HG02938 (cell line): ENCODE data around the gene SNN.

Source experiments
- ATAC-seq: cut with Tn5 transposase; IDR thresholded peaks from one replicate; pipeline ENCODE4 v1.9.1; 2021; ENCODE audit warnings: mild to moderate bottlenecking, moderate library complexity; ENCODE audit not compliant: unreplicated experiment

SNN gene

GRCh38 chr16:11634312-11634711 lies 33.9 kb upstream of the SNN start:
- ATAC-seq, result no peak

GRCh38 chr16:11635113-11635652 lies 33.1 kb upstream of the SNN start:
- ATAC-seq, result no peak

- no peak for ATAC-seq
These were observed 32.5 kb upstream of the SNN start for GRCh38 chr16:11635679-11636171.

DNA sequence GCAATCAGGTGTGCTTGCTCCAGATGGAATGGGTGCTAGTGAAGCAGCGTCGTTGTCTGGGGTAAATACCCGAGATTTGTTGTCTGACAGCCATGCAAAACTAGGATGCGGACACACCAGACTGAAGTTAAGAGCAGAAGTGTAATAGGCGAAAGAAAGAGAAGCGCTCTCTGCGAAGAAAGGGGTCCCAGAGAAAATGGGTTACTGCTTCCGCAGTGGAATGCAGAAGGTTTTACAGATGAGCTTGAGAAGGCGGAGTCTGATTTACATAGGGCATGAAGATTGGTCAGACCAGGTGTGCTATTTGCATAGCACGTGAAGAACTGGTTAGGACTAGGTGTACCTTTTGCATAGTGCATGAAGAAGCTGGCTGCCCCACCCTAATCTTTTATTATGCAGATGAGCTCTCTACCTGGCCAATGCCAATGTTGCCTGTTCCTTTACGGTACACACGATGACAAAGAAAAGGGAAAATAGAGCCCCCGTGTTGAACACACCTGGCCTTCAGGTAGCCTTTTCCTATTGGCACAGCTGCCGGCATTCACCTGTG lies 32.0 kb upstream of the SNN start:
- ATAC-seq, result no peak

DNA sequence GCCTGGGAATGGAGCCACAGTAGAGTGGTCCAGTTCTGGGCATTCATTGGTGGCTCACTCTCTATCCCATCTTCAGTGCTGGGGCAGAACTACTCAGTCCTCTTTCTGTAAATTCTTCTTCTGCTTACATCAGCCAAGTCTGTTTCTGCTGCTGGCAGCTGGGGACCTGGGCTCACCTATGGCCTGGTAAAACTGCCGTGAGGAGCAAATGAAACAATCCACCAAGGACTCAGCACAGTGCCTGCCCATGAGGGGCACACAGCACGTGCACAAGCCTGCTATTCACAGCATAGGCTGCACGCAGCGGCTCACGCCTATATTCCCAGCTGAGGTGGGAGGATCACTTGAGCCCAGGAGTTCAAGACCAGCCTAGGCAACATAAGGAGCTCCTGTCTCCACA lies 30.9 kb upstream of the SNN start:
- no peak for ATAC-seq

DNA sequence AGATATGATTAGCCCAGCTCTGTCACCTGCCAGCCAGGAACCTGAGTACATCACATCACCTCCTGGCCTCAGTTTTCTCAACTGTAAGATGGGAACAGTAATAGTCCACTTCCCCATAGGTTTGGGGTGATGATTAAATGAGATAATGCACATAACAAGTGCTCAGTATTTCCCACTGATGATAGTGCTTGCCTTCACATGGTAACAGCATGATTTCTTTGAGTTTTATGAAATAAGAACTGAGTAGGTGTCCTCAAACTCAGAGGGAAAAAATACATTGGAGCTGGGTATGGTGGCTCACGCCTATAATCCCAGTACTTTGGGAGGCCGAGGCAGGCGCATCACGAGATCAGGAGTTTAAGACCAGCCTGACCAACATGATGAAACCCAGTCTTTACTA lies 30.1 kb upstream of the SNN start:
- no peak for ATAC-seq

DNA sequence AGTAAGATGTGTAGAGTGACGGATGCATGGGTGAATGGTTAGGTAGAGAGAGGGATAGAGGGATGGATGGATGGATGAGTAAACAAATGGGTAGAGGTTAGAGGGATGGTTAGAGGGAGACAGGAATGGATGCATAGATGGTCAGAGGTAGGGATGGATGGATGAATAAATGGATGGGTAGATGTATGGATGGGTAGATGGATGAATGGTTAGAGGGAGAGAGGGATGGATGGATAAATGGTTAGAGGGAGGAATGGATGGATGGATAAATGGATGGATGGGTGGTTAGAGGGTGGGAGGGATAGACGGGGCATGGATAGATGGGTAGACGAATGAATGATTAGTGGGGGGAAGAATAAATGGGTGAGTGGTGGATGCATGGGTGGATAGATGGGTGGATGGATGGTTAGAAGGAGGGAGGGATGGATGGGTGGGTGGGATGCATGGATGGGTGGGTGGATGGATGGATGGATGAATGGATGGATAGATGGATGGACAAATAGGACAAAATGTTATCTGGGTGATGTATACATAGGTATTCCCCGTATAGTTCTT lies 29.2 kb upstream of the SNN start:
- no peak for ATAC-seq

DNA sequence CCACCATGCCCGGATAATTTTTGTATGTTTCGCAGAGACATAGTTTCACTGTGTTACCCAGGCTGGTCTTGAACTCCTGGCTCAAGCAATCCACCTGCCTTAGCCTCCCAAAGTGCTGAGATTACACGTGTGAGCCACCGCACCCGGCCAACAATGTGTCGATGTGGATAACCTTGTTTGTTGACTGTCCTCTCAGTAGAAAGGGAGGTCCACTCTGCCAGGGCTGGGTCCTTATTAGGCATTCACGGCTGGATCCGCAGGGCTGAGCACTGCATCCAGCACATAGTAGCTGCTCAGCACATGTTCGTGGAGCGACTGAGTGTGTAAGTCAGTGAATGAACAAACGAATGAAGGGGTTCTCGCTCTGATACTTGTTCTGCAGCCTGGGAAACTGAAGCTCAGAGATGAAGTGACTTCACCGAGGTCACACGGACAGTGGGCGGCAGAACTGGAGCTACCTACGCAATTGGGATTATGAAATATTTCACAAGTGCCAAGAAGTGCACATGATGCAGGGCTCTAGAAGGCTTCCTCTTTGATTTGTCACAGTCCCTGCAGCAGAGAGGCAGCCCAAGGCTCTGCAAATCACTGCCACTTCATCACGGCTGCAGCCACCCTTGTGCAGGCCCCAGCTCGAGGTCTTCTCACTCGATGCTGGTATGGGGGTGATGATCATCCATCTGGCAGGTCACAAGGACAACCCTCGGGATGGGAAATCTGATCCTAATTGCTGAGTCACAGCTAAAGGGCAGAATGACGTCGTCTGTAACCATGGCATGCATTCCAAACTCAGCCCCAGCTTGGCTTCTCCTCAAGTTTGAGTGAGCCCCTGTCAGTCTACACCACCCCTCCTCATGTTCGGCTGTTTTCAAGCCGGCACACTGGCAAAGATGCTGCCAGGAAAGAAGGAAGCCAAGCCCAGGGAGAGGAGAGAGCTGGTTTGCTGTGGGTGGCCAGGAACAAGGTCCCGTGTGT lies 28.0 kb upstream of the SNN start:
- ATAC-seq, result no peak

DNA sequence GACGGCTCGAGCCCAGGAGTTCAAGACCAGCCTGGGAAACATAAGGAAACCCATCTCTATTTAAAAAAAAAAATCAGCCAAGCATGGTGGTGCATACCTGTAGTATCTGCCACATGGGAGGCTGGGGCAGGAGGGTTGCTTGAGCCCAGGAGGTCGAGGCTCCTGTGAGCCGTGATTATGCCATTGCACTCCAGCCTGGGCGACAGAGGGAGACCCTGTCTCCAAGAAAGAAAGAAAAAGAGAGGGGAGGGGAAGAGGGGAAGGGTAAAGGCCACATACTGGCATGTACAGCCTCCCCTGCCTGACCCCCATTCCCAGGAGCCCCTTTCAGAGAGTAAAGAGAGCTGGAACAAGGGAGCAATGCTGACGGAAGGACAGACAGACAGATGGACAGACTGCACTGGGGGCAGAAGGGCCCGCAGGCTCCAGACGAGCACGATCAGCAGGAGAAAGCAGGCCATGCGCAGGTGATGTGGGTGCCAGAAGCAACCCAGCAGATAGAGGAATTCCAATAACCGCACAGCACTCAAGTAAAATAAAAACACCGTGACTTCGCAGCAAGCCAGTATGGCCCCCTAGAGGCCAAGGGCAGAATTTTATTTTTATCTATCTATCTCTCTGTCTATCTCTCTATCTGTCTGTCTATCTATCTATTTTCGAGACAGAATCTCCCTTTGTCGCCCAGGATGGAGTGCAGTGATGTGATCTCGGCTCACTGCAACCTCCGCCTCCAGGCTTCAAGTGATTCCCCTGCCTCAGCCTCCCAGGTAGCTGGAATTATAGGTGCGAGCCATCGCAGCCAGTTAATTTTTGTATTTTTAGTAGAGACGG lies 27.1 kb upstream of the SNN start:
- no peak for ATAC-seq

DNA sequence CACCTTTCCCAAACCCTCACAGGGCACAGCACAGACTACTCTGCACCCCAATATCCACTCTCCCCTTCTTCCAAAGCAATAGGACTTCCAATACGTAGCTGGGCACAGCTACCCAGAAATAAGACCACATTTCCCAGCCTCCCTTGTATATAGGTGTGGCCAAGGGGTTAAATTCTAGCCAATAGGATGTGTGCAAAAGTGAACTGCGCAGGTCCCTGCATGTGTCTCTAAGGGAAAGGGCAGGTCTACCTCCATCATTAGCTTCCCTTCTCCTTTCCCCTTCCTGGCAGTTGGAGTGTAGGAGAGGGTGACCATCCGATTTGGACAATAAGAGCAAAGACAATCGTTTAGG lies 25.5 kb upstream of the SNN start:
- ATAC-seq, result no peak

GRCh38 chr16:11649276-11649675 lies 19.0 kb upstream of the SNN start:
- no peak for ATAC-seq

DNA sequence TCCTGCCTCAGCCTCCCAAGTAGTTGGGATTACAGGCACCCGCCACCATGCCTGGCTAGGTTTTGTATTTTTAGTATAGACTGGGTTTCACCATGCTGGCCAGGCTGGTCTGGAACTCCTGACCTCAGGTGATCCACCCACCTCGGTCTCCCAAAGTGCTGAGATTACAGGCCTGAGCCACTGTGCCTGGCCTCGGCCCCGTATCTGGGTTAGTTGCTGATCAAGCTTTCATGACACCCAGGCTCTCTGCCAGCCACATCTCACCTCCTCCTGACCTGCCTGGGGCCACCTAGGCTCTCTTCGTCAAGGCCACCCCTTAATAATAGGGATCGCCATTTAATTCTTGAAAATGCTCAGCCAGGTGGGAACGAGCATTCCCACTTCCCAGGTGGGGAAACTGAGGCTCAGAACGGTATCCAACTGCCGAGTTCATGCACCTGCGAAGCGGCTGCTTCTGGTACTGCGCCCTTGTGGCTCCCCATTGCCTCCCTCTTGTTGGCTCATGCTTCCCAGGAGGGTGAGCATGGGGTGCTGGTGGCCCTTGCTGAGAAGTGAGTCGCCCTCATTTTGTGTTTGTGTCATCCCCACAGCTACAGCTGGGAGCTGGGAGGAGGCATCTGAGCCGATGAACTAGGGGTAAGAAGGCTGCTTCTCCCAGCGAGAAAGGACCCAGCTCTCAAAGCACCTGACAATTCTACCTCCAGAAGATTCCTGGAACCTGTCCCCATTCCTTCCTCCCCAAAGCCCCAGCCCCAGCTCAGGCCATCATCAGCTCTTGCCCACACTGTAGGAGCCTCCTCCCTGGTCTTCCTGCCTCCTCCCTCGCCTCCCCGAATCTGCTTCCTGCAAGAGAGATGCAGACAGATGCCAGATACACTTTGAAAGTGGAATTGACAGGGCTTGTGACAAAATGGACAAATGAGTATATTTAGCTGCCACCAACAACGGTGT lies 17.3 kb upstream of the SNN start:
- ATAC-seq, result no peak

- ATAC-seq, result no peak
These were observed 16.5 kb upstream of the SNN start for GRCh38 chr16:11651796-11652195.

DNA sequence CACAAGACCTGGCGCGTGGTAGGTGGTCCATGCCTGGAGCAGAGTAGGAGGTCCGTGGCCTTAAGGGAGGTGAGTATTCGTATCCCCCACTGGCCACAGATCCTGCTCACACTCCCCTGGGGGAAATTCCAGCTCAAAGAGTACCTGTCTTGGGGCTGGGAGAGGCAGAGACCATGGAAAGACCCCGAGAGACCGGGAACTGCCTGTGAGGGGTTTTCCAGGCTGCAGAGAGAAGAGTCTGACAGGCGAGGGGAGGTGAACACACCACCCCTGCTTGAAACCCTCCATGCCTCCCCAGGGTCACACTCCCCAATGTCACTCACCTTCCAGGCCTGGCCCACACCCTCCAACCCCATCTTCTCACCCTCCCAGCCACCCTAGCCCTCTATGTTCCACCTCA lies 12.6 kb upstream of the SNN start:
- no peak for ATAC-seq

GRCh38 chr16:11657556-11657955 lies 10.7 kb upstream of the SNN start:
- ATAC-seq, result no peak

- ATAC-seq, result no peak
These were observed 9.2 kb upstream of the SNN start for GRCh38 chr16:11658896-11659708.

DNA sequence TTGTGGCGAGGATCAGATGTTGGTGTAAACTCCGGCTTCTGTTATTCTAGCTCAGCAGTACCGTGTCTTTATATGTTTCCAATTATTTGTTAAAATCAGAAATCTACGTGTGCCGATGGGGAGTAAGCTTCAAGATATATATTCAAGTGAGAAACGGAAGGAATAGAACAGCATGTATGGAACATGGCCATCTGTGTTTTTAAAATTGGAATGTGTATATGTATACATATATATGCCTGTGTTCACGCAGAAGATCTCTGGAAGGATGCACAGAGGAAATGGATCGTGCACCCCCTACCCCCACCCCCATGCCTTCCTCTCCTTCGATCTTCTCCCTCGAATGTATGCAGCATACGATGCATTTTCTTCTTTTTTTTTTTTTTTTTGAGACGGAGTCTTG lies 7.7 kb upstream of the SNN start:
- no peak for ATAC-seq

DNA sequence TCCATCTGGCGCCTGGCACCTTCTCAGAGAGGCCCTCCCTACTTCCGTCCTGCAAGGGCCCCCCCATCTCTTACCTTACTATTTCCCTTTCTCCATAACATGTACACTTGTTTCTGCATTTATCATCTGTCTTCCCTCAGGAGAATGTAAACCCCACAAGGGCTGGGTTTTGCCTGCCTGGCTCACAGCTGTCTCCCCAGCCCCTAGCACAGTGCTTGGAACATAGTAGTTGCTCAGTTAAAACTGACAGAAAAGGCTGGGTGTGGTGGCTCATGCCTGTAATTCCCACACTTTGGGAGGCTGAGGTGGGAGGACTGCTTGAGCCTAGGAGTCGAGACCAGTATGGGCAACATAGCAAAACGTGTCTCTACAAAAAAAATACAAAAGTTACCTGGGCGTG lies 5.7 kb upstream of the SNN start:
- no peak for ATAC-seq

DNA sequence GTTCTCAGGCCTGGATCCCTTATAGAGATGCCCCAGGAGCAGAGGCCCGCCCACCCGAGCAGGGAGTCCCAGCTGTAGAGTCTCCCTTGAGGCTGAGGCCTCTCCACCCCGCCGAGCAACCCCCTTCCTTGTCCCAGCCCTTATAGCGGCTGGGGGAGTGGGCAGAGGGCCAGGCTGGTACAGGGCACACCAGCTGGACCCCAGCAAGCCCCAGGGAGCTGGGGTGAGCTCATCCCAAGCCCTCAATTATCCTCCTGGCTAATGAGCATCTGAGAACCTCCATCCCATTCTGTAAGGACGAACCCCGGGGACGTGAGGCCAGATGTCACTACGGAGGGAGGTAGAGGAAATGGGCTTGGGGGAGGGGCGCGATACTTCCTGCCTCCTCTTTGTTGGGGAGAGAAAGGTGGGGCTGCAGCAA lies 3.2 kb upstream of the SNN start:
- no peak for ATAC-seq
